GM18505 (cell line): ENCODE results near the gene SEMA3D.

ENCODE experiments used
- ATAC-seq: cut with Tn5 transposase; IDR thresholded peaks from one replicate; pipeline ENCODE4 v1.9.1; 2021; ENCODE audit not compliant: unreplicated experiment
- POLR2A ChIP-seq: IDR thresholded peaks from 4 replicates; pipeline ENCODE4 v1.6.1; 2011; ENCODE audit warnings: borderline replicate concordance; ENCODE audit not compliant: insufficient read depth, insufficient read length; ENCODE audit errors: extremely low read depth

Gene SEMA3D

GRCh38 chr7:84982199-84982598 lies 204.7 kb downstream of the SEMA3D start:
- no peak for ATAC-seq
- TF ChIP-seq POLR2A: no peak

GRCh38 chr7:84981055-84981976 lies 205.5 kb downstream of the SEMA3D start:
- ATAC-seq: no peak
- no peak for TF ChIP-seq POLR2A

- no peak for TF ChIP-seq POLR2A
- no peak for ATAC-seq
Observed at GRCh38 chr7:84975586-84976185, 211.2 kb downstream of the SEMA3D start.

- no peak for ATAC-seq
- TF ChIP-seq POLR2A: no peak
Observed at GRCh38 chr7:84971360-84971759, 215.5 kb downstream of the SEMA3D start.

- no peak for ATAC-seq
- no peak for TF ChIP-seq POLR2A
Observed at GRCh38 chr7:84970670-84971069, 216.2 kb downstream of the SEMA3D start.

- no peak for ATAC-seq
- TF ChIP-seq POLR2A: no peak
Observed at GRCh38 chr7:84953234-84953633, 233.6 kb downstream of the SEMA3D start.

- ATAC-seq: no peak
- TF ChIP-seq POLR2A: no peak
Observed at GRCh38 chr7:84950836-84951235, 236.0 kb downstream of the SEMA3D start.

GRCh38 chr7:84949501-84949900 lies 237.4 kb downstream of the SEMA3D start:
- no peak for TF ChIP-seq POLR2A

GRCh38 chr7:84949067-84949466 lies 237.8 kb downstream of the SEMA3D start:
- no peak for TF ChIP-seq POLR2A
- ATAC-seq: no peak

More at GRCh38 chr7:84949501-84949900, 237.4 kb downstream of the SEMA3D start:
- no peak for ATAC-seq

- no peak for ATAC-seq
Observed at GRCh38 chr7:84948634-84949033, 238.2 kb downstream of the SEMA3D start.

GRCh38 chr7:84946549-84946948 lies 240.3 kb downstream of the SEMA3D start:
- no peak for TF ChIP-seq POLR2A
- ATAC-seq: no peak

More at GRCh38 chr7:84948634-84949033, 238.2 kb downstream of the SEMA3D start:
- TF ChIP-seq POLR2A: no peak
